ACHN (cell line): ENCODE measurements around the gene TOP1.

Source experiments
- DNase-seq: peaks from one replicate; pipeline ENCODE4 v3.0.0-alpha.2; 2015
- in situ Hi-C: cut with HindIII; loops from 2 replicates; pipeline ENCODE4 v1.10.0; 2017; ENCODE audit warnings: low sequenced_read_pairs, low pct_ligation_motif_present, low pct_unique_long_range_greater_than_20kb

Gene TOP1

DNA sequence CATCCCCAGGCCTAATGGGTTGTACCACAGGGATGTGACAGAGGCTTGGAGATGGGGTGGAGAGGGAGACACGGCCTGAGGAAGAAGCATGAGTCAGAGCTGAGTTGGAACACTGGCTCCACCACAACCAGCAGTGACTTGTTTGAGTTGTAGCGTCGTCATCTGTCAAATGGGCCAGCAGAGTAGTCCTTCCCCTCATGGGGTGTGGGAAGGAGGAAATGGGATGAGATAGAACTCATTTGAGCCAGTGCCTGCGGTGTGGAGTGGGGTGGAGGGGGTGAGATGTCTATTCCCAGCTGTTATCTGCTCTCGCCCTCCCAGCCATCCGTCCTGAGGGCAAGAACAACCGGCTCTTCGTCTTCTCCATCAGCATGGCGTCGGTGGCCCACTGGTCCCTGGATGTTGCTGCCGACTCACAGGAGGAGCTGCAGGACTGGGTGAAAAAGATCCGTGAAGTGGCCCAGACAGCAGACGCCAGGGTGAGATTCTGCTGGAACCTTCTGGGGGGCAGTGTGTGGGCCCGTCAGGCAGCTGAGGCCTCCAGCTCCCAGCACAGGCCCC is 141.2 kb downstream of the TOP1 start:
- no peak for DNase-seq
- in situ Hi-C loops = no loop called here

DNA sequence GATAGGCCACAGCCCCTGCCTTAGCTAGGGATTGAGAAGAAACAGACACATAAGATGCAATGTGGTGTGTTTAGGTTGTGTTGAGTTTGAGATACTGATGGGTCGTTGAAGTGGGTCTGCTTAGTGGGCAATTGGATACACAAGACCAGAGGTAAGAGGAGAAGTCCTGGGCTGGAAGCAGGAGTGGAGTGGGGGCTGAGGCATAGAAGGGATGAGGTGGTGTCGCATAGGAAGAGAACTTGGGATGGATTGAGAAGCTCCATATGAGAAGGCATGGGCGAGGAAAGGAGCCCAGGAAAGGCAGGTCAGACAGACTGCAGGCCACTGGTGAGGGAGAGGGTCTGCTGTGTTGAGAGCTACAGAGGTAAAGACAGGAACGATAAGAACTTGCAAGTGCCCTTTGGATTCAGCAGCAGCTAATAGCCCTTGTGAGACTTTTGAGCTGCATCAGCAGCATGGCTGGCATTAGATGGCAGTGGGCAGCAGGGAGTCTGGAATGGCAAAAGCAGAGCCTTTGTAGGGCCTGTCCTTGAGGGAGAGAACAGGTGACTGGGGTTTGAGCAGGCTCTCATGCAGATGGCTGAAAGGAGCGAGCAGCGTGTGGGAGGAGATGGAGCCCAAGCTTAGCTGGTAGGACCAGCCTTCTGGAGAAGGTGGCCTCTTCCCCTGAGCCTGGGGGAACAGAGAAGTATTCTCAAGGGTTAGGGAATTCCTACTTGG is 141.9 kb downstream of the TOP1 start:
- DNase-seq = no peak
- in situ Hi-C loops = no loop called here

DNA sequence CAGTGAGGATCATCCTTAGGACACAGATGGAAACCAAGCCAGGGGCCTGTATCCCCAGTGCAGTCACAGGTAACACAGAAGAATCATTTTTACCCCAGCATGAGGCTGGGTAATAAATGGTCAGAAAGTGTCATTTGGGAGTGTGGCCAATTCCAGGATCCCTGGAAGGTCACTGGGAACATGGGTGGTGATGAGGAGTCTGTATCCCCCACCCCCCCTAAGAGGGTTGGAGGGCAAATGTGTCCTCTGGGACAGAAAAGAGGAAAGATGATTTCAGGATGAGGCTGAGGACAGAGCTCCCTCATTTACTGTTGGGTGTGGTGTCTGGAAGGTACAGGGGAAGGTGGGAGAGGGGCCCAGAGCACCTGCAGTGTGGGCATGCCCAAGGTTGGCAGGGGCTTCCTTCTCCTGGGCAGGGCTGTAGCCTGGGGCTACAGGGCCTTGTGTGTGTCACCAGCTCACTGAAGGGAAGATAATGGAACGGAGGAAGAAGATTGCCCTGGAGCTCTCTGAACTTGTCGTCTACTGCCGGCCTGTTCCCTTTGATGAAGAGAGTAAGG is 143.2 kb downstream of the TOP1 start:
- in situ Hi-C loops = no loop called here
- DNase-seq = no peak

DNA sequence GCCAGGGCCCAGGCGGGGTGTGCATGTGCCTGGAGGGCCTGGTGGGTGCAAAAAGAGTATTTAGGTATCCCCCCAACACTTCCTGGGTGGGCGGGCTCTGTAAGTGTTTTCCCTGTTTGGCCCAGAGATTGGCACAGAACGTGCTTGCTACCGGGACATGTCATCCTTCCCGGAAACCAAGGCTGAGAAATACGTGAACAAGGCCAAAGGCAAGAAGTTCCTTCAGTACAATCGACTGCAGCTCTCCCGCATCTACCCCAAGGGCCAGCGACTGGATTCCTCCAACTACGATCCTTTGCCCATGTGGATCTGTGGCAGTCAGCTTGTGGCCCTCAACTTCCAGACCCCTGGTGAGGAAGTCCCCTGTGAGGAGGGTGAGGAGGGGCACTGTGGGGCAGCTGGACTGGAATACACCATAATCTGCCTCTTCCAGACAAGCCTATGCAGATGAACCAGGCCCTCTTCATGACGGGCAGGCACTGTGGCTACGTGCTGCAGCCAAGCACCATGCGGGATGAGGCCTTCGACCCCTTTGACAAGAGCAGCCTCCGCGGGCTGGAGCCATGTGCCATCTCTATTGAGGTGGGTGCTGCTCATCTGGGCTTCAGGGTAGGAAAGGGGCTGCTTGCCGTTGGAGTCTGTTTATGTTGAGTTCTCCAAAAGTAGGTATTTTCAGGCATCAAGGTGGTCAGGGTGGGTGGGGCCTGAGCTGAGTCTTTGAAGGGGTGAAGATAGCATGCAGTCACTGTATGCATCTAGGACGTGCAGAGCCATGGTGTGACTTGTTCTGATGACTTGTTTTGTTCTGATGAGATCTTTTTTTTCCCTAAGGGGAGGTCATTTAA is 143.9 kb downstream of the TOP1 start:
- DNase-seq = no peak
- in situ Hi-C loops = no loop called here

DNA sequence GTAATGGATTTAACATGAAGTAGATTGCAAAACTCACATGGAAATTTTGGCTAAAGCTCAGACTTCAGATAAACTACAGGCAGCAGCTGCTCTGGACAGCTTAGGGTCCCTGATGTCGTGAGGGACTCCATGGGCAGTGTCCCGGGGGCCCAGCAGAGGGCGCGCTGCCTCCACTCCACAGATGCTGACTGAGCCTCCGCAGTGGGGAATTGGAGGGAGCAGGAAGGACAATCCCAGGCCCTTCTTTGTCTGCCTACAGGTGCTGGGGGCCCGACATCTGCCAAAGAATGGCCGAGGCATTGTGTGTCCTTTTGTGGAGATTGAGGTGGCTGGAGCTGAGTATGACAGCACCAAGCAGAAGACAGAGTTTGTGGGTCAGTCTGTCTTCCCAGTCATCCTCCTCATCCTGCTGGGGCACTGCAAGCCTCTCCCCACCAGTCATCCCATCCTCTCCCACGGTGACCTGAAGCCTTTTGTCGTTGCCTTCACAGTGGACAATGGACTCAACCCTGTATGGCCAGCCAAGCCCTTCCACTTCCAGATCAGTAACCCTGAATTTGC is 144.6 kb downstream of the TOP1 start:
- in situ Hi-C loops = no loop called here
- DNase-seq = peak; percentile 60

DNA sequence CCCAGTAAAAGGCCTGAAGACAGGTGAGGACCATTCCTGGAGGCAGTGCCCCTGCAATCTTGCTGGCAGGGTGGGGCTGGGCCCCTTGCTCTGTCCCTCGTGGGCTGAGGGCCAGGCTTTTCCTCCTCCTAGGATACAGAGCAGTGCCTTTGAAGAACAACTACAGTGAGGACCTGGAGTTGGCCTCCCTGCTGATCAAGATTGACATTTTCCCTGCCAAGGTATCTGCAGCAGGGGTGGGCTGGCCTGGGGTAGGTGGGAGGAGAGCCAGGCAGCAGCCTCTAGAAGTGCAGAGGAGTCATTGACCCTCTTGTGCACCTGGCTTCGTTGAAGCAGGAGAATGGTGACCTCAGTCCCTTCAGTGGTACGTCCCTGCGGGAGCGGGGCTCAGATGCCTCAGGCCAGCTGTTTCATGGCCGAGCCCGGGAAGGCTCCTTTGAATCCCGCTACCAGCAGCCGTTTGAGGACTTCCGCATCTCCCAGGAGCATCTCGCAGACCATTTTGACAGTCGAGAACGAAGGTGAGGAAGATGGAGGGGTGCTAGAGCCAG is 145.2 kb downstream of the TOP1 start:
- in situ Hi-C loops = no loop called here

More for the DNA sequence above, 145.2 kb downstream of the TOP1 start:
- DNase-seq = no peak
